Hematopoietic multipotent progenitor cell treated with erythropoietin and hydrocortisone succinate and interleukin-3 and kit ligand, for 8 days (in vitro differentiated cells): Measurements from ENCODE around the gene TMEM229A.
"Not testable (repeated sequence)": the region's sequence is repeated elsewhere in the genome, so short reads cannot be mapped to it uniquely, and the experiment has no call there.

Experiments
- DNase-seq: peaks from one replicate; pipeline ENCODE4 v3.0.0-alpha.2; 2015

Gene TMEM229A

GRCh38 chr7:124031919-124032318 is 948 bp downstream of the TMEM229A start:
- no peak for DNase-seq

GRCh38 chr7:124031406-124031805 is 1.5 kb downstream of the TMEM229A start:
- DNase-seq: no peak

GRCh38 chr7:124030964-124031363 is 1.9 kb downstream of the TMEM229A start:
- DNase-seq: no peak

GRCh38 chr7:124029396-124030188 is 3.3 kb downstream of the TMEM229A start:
- DNase-seq: no peak

- no peak for DNase-seq
Observed at GRCh38 chr7:124027236-124027635, 5.6 kb downstream of the TMEM229A start.

- DNase-seq: not testable (repeated sequence)
Observed at GRCh38 chr7:124024329-124024728, 8.5 kb downstream of the TMEM229A start.

GRCh38 chr7:124022551-124022950 is 10.3 kb downstream of the TMEM229A start:
- no peak for DNase-seq

GRCh38 chr7:124020060-124020459 is 12.8 kb downstream of the TMEM229A start:
- no peak for DNase-seq

- DNase-seq: no peak
Observed at GRCh38 chr7:124013306-124013705, 19.6 kb downstream of the TMEM229A start.

- DNase-seq: no peak
Observed at GRCh38 chr7:124012864-124013263, 20.0 kb downstream of the TMEM229A start.

- no peak for DNase-seq
Observed at GRCh38 chr7:124009321-124009720, 23.5 kb downstream of the TMEM229A start.

- DNase-seq: not testable (repeated sequence)
Observed at GRCh38 chr7:124008296-124008695, 24.6 kb downstream of the TMEM229A start.

- DNase-seq: no peak
Observed at GRCh38 chr7:123999703-124000102, 33.2 kb downstream of the TMEM229A start.

- no peak for DNase-seq
Observed at GRCh38 chr7:123998921-123999320, 33.9 kb downstream of the TMEM229A start.

GRCh38 chr7:123996327-123996625 is 36.6 kb downstream of the TMEM229A start:
- no peak for DNase-seq

GRCh38 chr7:123995617-123996326 is 37.1 kb downstream of the TMEM229A start:
- no peak for DNase-seq

GRCh38 chr7:123994449-123994848 is 38.4 kb downstream of the TMEM229A start:
- no peak for DNase-seq

- no peak for DNase-seq
Observed at GRCh38 chr7:123993996-123994395, 38.9 kb downstream of the TMEM229A start.

- DNase-seq: no peak
Observed at GRCh38 chr7:123992913-123993518, 39.9 kb downstream of the TMEM229A start.

GRCh38 chr7:123987445-123987844 is 45.4 kb downstream of the TMEM229A start:
- no peak for DNase-seq
